ENCODE results near the gene DTNB.

Gene DTNB

GRCh38 chr2:25368660-25369059 is 304.7 kb downstream of the DTNB start:
- TF ChIP-seq CTCF (IDR thresholded peaks at IDR 0.05) = no peak

- TF ChIP-seq CTCF (IDR thresholded peaks at IDR 0.05) = no peak
These were observed 306.1 kb downstream of the DTNB start for GRCh38 chr2:25367296-25367695.

GRCh38 chr2:25366629-25367028 is 306.7 kb downstream of the DTNB start:
- no peak for TF ChIP-seq CTCF (IDR thresholded peaks at IDR 0.05)

GRCh38 chr2:25365241-25365640 is 308.1 kb downstream of the DTNB start:
- no peak for TF ChIP-seq CTCF (IDR thresholded peaks at IDR 0.05)

GRCh38 chr2:25363733-25364132 is 309.6 kb downstream of the DTNB start:
- no peak for TF ChIP-seq CTCF (IDR thresholded peaks at IDR 0.05)

GRCh38 chr2:25362434-25363145 is 310.8 kb downstream of the DTNB start:
- no peak for TF ChIP-seq CTCF (IDR thresholded peaks at IDR 0.05)

- peak; percentile 89 for TF ChIP-seq CTCF (IDR thresholded peaks at IDR 0.05)
These were observed 311.3 kb downstream of the DTNB start for GRCh38 chr2:25362049-25362433.

All from LNCAP (cell line).